Measurements from ENCODE around the gene TRIM77. TPM values are rescaled to one million over a fixed set of nuclear protein-coding genes. Genes with fewer than 3 reads are reported as not detected.
"Not testable (repeated sequence)": the region's sequence is repeated elsewhere in the genome, so short reads cannot be mapped to it uniquely, and the experiment has no call there.

Gene TRIM77, protein sequence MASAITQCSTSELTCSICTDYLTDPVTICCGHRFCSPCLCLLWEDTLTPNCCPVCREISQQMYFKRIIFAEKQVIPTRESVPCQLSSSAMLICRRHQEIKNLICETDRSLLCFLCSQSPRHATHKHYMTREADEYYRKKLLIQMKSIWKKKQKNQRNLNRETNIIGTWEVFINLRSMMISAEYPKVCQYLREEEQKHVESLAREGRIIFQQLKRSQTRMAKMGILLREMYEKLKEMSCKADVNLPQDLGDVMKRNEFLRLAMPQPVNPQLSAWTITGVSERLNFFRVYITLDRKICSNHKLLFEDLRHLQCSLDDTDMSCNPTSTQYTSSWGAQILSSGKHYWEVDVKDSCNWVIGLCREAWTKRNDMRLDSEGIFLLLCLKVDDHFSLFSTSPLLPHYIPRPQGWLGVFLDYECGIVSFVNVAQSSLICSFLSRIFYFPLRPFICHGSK
- not detected in 2 replicates for total RNA-seq (2014; rRNA removed; shearing (Covaris generic))

DNA sequence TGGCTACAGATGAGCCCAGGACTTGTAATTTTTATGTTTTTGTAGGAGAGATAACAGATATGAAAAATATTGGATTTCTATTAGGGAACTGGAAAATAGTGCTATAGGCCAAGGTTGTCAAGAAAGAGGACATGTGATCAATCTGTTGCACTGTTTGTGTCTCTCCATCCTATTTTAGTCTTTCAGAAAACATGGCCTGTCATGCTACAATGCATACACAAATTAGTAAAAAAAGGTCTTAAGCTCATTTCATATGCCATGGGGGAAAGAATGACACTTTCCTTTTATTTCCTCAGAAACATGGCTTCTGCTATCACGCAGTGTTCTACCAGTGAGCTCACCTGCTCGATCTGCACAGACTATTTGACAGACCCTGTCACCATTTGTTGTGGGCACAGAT lies at the start of gene TRIM77:
Gene TRIM77, plus strand, starts transcription at position 301 of the 400 bp plus-strand sequence. Its CDS starts 0 bp downstream, at position 301.
- not testable (repeated sequence) for DNase-seq (ENCODE audit: low read depth)

DNA sequence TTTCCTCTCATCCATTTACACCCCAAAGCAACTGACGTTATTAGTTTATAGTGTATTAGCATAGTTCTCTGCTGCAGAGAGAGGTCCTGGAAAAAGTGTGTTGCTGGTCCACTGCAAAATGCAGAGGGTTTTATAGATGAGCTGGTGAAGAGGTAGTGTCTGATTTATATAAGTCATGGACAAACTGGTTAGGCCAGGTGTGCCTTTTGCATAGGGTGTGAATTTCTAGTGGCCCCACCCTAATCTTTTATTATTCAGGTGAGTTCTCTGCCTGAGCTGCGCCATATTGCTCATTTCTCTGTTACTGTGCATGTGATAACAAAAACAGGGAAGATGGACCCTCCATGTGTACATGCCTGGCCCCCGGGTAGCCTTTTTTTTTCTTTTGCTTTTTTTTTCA lies 43.1 kb upstream of the TRIM77 start:
- no peak for DNase-seq (ENCODE audit: low read depth)

DNA sequence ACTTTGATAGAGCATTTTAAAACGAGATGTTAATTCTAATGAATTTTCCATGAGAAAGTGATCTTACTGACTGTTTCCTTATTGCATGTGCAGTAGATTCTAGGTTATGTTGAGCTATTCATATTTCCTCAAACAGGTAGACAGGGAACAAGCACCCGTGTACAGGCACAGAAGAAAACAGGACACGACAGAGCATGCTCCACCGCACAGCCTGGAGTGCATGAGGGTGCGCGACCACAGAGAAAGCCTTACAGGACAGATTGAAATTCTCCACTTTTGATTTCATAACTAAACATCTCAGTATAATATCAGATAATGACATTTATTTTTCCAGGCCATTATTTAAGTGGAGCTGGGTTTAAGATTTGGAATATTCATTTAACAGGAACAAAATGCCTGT lies 41.9 kb upstream of the TRIM77 start:
- not testable (repeated sequence) for DNase-seq (ENCODE audit: low read depth)

DNA sequence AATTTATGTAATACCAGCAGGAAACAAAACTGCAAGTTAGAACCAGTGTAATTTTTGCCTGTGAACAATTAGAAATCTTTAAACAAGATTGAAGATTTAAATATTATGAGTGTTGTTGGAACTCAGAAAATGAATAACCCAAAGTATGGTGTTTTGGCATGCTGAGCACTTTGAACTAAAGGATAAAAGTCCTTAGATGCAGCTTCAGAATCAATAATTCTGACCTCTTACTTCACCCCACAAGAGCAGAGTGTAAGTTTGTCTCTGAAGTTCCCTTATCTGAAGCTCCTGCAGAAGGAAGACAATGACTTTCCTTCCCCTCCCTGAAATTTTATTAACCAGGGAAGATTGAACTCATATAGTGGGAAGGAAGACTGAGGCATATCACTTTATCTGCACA lies 40.5 kb upstream of the TRIM77 start:
- not testable (repeated sequence) for DNase-seq (ENCODE audit: low read depth)

DNA sequence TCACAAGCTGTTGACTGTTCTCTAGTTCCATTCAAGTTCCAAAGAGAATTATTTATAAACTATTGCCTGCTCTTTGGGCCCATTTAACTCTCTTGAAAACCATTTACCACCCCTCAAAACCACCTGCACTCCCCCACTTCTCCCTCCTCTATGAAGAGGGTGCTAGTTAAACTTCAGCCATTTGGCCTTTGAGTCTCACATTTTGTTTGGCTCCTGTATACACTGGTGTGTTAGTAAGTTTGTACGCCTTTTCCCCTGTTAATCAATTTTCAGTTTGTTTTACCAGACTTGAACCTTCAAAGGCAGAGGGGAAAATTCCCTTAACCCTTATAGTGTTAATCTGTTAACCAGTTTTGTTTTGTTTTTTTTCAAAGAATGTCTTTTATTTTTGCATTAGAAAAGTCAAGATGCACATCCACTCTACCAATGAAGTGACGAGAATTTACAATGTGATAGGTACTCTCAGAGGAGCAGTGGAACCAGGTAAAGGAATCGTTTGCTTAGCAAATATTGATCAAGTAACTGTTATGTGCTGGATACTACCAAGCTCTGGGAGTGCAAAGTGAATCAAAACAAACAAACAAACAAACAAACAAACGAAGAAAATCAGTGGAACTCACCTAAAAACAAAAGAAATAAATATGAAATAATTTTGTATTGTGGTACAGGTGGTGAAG lies 40.0 kb upstream of the TRIM77 start:
- not testable (repeated sequence) for DNase-seq (ENCODE audit: low read depth)

DNA sequence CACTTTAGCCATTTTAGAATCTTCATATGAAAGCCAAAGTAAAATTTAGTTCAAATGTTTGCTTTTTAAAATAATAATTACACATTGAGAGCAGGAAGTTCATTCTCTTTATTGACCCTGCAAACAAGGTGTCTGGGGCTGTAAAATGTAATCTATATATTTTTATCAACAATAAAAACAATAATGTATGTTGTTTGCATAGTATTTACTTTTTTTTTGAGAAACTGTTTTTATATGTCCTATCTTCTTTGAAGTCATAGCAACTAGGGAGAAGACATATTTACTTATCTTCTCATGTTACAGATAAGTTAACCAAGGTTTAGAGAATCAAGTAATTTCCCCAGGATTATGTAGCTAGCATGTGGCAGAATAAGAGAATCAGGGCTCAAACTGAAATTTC lies 37.6 kb upstream of the TRIM77 start:
- not testable (repeated sequence) for DNase-seq (ENCODE audit: low read depth)

DNA sequence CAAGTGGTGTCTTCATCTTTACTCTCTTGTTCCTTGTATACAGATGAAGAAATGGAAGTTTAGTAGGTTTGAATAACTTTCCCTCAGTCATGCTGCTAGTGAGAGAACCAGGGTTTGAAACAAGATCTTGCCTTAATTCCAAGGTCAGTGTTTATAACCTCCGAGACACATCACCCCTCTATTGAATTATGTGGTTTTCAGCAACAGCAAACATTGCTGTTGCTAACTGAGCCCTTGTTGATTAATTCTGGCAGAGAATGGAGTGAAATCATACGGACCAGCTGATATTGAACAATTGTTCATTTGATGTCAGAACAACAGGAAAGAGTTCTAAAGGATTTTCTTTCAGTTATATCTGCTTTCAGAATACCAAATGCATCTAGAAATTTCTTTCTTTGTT lies 36.7 kb upstream of the TRIM77 start:
- DNase-seq (ENCODE audit: low read depth) = not testable (repeated sequence)

DNA sequence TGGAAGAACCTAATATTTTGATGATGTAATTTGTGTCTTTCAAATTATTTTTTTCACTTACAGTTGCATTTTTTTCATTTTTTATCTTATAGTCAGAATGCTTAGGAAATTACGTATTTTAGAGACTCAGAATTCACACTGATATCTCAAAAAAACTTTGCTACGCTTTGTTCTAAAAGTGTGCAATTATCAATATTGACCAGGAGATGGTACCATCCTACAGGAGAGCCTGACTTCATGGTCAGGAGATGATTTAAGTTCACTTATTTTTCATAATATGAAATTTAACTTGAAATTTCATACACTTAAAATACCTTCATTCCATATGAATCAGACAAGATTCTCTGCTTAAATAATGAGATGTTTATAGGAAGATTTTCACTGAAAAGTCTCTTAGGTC lies 34.7 kb upstream of the TRIM77 start:
- peak; percentile 2 for DNase-seq (ENCODE audit: low read depth)

DNA sequence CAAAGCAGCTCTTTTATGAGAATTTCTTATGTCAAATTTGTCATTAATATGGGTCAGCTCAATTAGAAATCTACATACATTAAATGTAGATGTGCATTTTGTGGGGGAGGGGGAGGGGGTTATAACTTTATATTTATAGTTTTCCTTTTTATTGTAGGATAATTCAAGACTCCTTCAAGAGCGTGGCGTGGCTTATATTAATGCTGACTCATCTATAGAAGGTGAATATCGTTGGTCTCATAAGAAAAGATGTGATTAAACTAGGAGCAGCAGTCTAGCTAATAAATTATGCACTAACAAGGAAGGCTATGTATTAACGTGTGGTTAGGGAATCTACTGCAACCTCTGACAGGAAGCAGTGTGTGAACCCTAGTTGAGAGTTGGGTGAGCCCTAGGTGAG lies 34.2 kb upstream of the TRIM77 start:
- DNase-seq (ENCODE audit: low read depth) = not testable (repeated sequence)

DNA sequence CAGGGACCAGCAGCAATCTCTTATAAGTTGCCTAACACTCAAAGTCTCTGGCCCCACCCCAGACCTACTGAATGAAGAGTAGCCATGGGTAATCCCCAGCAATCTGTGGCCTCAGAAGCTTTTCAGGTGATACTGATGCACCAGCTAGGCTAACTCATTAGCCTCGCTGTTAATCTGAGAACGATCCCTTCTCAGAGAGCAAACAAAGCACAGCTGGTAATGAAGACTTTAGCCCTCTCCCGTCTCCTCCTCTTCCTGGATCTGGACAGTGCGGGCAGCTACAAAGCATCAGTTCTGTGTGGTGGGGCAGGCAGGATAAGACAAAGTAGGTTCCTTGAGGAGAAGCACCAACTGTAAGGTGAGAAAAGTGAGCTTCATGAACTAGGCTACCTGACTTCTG lies 3.0 kb upstream of the TRIM77 start:
- DNase-seq (ENCODE audit: low read depth) = not testable (repeated sequence)

DNA sequence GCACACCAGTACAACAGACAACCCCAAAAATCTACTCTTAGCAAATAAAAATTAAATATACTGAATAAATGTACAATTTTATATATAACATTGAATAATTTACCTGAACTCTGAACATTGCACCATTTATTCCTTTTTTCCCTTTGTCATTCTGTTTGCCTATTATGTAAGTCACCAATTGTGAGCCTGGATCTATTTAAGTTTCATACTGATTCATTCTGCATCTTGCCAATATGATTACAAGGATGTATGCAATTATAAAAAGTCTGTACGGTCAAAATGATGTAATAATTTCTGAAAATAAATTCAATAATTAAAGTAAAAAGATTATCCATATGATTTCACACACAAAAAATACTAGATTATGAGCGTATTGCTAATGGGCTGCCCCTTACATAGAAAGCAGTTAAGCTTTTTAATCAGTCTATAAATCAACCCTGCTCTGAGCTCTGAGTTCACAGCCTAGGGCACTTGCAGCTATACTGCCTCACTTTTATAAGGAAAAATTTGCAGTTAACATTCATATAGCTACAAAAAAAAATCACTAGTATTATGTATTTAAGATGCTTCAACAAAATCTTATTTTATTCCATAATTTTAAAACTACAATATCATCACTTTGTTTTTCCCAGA lies 14.9 kb downstream of the TRIM77 start:
- not testable (repeated sequence) for DNase-seq (ENCODE audit: low read depth)

DNA sequence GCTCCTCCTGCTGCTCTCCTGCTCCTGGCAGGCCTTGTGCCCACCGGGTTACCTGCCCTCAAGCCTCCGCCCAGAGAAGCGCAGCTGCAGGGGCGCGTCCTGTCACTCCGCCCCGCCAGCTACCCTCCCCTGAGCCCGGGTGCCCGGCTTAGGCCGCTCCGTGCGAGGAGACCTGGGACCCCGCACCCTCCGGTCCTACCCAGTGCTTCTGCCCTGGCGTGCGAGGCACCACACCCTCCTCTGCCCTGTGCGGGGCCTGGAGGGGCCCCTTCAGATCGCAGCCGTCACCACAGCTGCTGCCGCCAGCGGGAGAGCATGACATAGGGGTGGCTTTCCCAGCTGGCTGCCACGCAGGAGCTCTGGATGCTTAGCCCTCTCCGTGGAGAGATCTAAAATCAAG lies 20.1 kb downstream of the TRIM77 start:
- not testable (repeated sequence) for DNase-seq (ENCODE audit: low read depth)

DNA sequence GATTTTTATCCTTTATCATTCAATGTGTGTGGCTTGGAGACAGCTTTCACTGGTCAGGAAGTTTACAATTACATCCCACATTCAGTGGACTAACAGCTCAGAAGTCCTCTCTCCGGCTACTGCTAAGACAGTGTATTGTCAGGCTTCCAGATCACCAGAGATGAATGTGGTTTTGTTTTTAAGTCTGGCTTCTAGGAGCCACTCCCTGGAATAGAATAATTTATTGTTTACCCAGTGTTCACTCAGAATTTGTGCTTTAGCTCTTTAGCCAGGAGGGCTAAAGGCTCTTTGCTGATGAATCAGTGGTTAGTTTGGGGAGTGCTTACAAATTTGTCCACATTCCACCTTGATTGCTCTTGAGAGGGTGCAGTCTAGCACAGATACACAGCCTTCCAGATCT lies 26.5 kb downstream of the TRIM77 start:
- DNase-seq (ENCODE audit: low read depth) = no peak

DNA sequence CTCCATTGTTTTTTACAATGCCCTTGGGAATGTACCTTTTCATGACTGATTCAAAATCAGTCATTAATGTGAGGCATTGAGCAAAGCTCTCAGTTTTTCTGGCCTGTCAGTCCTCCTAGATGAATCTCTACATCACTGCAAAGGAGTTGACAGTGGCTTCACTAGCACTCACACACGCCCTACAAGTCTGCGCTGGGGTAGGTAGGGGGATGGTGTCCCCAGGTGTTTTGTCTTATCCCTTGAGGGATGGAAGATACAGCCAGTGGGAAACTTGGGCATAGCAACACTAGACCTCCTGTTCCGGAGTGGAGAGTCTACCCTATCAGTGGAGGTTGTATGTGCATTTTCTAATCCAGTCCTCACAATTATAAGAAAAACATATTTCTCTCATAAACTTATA lies 27.0 kb downstream of the TRIM77 start:
- no peak for DNase-seq (ENCODE audit: low read depth)

DNA sequence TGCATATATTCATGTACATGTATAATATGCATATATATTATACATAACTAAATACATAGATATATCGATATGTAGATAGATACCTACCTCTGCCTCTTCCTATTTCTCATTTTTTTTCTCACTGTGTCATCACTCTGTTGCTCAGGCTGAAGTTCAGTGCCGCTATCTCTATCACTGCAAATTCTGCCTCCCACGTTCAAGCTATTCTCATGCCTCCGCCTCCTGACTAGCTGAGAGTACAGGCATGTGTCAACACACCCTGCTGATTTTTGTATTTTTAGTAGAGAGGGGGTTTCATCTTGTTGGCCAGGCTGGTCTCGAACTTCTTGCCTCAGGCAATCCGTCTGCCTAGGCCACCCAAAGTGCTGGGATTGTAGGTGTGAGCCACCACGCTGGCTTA lies 31.3 kb downstream of the TRIM77 start:
- DNase-seq (ENCODE audit: low read depth) = not testable (repeated sequence)

DNA sequence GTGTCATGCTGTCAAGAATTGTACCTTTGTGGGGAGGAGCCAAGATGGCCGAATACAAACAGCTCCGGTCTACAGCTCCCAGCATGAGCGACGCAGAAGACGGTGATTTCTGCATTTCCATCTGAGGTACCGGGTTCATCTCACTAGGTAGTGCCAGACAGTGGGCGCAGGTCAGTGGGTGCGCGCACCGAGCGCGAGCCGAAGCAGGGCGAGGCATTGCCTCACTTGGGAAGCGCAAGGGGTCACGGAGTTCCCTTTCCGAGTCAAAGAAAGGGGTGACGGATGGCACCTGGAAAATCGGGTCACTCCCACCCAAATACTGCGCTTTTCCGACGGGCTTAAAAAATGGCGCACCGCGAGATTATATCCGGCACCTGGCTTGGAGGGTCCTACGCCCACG lies 34.1 kb downstream of the TRIM77 start:
- not testable (repeated sequence) for DNase-seq (ENCODE audit: low read depth)

DNA sequence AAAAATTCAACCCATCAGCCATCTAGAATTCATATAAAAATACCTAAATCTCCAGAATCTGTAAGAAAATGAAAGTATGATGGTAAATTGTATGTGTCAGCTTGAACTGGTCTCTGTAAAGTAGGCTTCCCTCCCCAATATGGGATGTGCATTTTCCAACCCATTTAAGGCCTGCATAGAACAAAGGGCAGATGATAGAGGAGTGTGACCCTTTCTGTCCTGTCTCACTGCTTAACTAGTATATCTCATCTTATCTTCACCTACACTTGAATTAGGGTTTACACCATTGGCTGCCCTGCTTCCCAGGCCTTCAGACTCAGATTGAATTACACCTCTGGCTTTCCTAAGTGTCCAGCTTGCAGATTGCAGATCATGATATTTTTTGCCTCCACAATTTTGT lies 40.7 kb downstream of the TRIM77 start:
- DNase-seq (ENCODE audit: low read depth) = not testable (repeated sequence)

Other genes with a start within 250 kb of the TRIM77 start
- 2.7 and 6.8 TPM in 2 replicates for gene NOX4, start 218.9 kb upstream of the TRIM77 start, total RNA-seq (2014; rRNA removed; shearing (Covaris generic))
- gene TRIM49, start 98.3 kb downstream of the TRIM77 start, total RNA-seq (2014; rRNA removed; shearing (Covaris generic)) = not detected in 2 replicates
- gene TRIM64B, start 168.2 kb downstream of the TRIM77 start, total RNA-seq (2014; rRNA removed; shearing (Covaris generic)) = not detected in 2 replicates
- not detected in 2 replicates for gene TRIM49D1, start 211.9 kb downstream of the TRIM77 start, total RNA-seq (2014; rRNA removed; shearing (Covaris generic))
- not detected in 2 replicates for gene TRIM49D2, start 213.8 kb downstream of the TRIM77 start, total RNA-seq (2014; rRNA removed; shearing (Covaris generic))

Measured in Daoy (cell line).